ENCODE results near the gene PRSS8.
A peak's percentile ranks its signal among the peaks of the same experiment; 100 is the strongest.
"Not testable (repeated sequence)": the region's sequence is repeated elsewhere in the genome, so short reads cannot be mapped to it uniquely, and the experiment has no call there.

Gene PRSS8

DNA sequence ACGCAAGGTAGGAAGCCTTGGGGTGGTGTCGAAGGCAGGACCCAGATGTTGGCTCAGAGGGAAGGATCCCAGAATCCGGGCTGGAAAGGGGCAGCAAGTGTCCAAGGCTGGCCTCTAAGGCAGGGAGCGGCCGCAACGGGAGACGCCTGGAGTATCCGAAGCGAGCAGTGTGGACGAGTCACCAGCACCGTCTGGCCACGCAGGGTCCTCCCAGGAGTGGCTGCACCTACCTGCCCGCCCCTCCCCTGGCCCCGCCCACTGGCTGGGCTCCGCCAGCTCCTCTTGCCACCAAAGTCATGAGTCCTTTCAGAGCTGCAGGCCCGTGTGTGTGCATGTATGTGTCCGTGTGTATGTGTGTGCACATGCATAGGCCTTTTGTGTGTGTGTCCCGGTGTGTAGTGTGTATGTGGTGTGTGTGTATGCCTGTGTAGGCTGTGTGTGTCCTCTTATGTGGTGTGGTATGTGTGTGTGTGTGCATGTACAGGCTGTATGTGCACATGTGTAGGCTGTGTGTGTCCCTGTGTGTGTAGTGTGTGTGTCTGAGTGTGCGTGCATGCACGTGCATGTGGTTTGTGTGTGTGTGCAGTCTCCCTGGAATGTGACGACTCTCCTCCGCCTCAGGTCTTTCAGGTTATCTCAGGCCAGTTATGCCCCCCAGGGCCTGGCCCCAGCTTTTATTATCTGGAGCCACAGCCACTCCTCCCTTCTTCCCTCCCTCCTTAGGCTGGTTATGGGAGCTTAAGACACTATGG, at the start of gene PRSS8:
PRSS8 (minus strand) TSS at position 193 of the 752 bp plus-strand sequence. CDS start 229 bp downstream, outside the sequence.
- DNase-seq: no peak

DNA sequence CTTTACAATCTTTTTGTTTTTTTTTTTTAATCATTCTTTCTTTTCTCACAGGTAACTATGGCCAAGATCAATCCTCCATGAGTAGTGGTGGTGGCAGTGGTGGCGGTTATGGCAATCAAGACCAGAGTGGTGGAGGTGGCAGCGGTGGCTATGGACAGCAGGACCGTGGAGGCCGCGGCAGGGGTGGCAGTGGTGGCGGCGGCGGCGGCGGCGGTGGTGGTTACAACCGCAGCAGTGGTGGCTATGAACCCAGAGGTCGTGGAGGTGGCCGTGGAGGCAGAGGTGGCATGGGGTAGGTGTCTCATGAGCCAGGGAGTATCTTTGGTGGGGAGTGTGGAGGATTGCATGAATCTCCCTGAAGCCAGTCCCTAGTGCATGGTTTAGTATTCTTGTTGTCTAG, 49.4 kb upstream of the PRSS8 start:
- DNase-seq: no peak

DNA sequence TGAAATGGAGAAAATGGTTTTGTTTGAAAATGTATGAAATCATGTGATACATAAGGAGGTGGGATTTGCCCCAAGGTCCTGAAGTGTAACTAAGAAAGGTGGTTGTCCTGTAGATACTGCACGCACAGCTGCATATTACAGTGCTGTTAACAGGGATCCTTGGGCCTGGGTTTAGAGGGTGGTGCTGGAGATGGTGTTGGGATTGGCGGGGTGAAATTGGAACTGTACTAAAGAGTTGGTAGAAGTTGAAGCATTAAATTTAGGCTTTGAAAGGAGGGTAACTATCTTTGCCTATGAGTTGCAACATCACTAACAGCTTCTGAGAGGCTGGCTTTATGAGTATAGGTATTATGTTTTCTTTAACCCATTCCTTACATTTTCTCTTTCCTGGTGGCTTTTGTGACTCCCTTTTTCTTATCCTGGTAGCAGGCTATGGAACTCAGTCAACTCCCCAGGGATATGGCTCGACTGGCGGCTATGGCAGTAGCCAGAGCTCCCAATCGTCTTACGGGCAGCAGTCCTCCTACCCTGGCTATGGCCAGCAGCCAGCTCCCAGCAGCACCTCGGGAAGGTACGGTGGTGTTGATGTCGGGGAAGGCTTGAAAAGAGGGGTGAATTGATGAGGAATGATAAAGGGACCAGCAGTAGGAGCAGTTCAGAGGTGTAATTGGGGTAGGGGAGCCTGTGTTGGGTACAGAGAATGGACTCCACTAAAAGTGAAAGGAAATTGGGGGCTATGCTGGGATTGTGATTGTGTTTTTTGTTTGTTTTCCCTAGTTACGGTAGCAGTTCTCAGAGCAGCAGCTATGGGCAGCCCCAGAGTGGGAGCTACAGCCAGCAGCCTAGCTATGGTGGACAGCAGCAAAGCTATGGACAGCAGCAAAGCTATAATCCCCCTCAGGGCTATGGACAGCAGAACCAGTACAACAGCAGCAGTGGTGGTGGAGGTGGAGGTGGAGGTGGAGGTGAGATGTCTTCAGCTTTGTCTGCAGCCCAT, 48.2 kb upstream of the PRSS8 start:
- no peak for DNase-seq

DNA sequence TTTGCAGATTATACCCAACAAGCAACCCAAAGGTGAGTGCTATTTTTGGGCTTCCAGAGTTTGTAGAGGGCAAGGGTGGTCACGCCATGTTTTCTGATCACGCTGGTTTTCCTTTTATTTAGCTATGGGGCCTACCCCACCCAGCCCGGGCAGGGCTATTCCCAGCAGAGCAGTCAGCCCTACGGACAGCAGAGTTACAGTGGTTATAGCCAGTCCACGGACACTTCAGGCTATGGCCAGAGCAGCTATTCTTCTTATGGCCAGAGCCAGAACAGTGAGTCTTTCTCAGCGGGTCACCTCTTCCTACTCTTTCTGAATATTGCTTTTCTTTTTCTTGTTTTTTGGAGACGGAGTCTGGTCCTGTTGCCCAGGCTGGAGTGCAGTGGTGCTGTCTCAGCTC, 46.9 kb upstream of the PRSS8 start:
- DNase-seq: no peak

DNA sequence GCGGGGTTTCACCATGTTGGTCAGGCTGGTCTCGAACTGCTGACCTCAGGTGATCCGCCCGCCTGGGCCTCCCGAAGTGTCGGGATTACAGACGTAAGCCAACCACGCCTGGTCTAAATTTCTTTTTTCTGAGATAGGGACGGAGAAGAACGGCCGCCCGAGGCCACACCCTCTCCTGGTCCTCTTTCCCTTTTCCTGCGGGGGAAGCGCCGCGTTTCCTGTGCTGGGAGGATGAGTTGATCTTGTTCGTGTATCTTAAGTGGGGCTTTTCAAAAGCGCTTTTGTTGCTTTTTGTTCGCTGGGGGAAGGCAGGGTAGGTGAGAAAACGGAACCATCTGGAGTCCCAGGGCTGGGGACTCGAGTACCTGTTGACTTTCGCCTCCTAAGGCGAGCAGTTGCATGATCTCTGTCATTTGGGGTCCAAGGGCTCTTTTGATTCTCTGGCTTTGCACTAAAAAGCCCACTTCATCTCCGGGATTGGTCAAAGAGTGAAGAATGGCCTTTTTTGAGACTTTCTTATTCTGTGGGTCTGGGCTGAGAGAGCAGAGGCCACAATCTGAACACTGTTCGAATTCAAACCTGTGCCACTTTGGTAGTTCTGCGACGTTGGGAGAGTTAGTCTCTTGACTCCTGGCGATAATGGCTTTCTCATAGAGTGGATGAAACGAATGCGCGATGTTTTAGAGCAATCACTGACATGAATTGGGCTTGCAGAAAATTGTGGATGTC, 45.7 kb upstream of the PRSS8 start:
- DNase-seq: peak; percentile 71 to 75

DNA sequence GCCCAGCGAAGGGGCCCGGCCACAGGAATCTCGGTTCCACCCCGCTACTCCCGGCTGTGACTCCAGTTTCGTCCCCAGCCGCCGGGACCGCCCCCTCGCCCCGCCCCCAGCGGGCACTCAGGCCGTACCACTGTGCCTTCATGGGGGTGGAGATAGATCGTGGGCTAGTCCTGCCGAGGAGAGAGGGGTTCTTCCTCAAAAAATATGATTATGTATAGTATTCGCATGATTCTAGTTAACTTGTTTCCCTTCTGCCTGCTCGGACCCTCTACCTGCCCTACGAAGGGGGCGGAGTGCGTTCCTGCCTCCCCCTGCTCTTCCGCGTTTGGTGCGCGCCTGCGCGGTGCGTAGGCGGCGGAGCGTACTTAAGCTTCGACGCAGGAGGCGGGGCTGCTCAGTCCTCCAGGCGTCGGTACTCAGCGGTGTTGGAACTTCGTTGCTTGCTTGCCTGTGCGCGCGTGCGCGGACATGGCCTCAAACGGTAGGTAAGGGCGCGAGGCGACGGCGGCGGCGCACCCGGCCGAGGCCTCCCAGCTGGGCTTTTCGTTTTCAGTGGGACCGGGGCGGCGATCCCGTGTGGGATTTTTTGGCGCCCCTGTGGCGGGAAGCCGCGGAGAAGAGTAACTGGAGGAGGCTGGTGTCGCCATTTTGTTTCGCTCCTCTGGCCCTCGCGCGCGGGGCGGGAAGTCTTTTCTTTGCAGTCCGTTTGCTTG, 44.4 kb upstream of the PRSS8 start, which contains the start of gene FUS:
FUS (plus strand) TSS at position 393 of the 713 bp plus-strand sequence; CDS start at position 469, 76 bp downstream.
- DNase-seq: peak; percentile 70 to 93

DNA sequence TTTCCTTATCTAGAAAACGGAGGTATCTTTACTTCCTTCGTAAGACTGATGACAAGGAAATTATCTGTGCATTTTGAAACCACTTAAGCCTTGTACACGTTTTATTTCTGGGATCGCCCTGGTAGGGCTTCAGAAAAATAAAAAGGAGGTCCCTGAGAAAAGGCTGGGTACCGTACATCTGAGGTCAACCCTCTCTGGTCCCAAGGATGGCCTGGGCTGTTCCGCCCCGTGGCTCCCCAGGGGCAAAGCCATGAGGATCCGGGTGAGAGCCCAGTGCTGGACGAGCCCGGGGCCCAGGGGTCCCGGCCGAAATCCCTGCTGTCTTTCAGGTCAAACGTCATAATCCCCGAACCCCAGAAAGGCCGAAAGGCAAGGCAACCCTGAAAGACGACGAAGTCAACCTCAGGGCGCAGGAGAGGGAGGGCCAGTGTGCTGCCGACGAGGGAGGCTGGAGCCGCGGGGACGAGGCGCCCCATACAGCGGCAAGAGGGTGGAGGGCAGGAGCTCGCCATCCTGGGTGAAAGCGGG, 43.8 kb upstream of the PRSS8 start:
- DNase-seq: no peak

DNA sequence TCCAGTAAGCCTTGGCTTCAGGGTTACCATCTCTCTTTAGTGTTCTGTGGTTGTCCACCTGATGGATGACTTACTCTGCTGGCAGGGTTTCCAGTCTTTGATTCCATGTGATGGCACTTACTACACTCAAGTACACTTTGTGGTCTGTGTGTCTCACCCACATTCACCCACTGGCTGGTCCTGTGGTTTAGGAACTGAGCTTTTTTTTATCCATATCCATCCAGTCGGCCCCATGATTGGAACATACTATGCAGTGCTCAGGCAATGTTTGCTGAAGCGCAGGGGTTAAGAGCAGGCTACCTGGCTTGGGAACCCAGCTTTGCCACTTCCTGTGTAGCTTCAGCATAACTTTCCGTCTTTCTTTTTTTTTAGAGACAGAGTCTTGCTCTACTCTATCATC, 41.6 kb upstream of the PRSS8 start:
- peak; percentile 56 to 87 for DNase-seq

DNA sequence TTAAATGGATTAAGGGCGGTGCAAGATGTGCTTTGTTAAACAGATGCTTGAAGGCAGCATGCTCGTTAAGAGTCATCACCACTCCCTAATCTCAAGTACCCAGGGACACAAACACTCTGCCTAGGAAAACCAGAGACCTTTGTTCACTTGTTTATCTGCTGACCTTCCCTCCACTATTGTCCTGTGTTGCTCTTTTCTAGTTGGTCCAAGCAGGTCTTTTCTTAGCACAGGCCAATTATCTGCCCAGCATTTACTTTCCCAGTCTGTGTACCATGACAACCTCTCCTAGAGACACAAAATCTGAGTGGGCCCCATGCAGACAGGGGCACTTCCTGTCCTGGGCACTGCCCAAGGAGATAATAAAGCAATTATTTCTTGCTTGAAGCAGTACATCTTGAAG, 34.5 kb upstream of the PRSS8 start:
- DNase-seq: not testable (repeated sequence)

DNA sequence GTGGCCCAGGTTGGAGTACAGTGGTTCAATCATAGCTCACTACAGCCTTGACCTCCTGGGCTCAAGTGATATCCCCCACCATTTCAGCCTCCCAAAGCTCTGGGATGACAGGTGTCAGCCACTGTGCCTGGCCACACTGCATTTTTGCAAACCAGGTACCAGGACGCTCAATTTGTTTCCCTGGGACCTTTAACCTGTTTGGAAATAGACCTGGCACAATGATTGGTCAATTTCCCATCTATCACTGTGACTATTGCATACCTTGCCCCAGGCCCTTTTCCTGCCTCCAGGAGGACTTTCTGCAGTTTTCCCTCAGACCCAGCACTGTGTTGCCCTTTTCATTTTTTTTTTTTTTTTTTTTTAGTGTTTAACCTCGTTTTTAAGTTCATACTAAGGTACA, 33.3 kb upstream of the PRSS8 start:
- DNase-seq: no peak

DNA sequence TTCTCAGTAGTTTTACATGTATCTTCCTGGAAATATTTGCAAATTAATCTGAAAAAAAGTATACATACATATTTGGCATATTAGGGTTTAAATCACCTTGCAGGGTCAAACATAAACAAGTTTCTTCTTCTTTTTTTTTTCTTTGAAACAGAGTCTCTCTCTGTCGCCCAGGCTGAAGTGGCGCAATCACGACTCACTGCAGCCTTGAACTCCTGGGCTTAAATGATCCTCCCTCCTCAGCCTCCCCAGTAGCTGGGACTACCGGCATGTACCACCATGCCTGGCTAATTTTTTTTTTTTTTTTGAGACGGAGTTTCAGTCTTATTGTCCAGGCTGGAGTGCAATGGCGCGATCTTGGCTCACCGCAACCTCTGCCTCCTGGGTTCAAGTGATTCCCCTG, 31.8 kb upstream of the PRSS8 start:
- DNase-seq: no peak

DNA sequence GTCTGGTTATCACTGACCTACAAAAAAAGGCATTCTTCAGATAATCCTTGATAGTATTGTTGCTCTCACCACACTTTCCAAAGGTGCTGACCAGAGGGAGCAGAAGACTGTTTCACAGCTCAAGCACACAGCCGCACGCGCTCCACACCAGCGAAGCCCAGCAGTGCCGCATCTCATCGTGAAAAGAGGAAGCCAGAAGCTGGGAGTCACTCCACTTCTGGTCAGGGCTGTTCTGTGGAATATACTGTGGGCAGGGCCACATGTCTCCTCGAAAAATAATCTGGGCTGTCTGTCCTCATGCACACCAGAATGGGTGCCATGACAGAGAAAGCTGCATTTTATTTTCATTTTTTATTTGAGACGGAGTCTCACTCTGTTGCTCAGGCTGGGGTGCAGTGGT, 21.6 kb upstream of the PRSS8 start:
- peak; percentile 70 to 72 for DNase-seq

DNA sequence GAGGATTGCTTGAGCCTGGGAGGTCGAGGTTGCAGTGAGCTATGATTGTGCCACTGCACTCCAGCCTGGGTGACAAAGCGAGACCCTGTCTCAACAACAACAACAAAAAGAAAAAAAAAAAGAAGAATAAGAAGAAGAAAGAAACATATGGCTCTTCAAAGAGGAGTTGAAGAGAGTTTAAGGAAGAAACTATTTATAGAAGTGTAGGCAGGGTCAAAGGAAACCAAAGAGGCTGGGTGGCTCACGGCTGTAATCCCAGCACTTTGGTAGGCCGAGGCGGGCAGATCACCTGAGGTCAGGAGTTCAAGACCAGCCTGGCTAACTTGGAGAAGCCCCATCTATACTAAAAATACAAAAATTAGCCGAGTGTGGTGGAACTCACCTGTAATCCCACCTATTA, 15.4 kb upstream of the PRSS8 start:
- DNase-seq: not testable (repeated sequence)

DNA sequence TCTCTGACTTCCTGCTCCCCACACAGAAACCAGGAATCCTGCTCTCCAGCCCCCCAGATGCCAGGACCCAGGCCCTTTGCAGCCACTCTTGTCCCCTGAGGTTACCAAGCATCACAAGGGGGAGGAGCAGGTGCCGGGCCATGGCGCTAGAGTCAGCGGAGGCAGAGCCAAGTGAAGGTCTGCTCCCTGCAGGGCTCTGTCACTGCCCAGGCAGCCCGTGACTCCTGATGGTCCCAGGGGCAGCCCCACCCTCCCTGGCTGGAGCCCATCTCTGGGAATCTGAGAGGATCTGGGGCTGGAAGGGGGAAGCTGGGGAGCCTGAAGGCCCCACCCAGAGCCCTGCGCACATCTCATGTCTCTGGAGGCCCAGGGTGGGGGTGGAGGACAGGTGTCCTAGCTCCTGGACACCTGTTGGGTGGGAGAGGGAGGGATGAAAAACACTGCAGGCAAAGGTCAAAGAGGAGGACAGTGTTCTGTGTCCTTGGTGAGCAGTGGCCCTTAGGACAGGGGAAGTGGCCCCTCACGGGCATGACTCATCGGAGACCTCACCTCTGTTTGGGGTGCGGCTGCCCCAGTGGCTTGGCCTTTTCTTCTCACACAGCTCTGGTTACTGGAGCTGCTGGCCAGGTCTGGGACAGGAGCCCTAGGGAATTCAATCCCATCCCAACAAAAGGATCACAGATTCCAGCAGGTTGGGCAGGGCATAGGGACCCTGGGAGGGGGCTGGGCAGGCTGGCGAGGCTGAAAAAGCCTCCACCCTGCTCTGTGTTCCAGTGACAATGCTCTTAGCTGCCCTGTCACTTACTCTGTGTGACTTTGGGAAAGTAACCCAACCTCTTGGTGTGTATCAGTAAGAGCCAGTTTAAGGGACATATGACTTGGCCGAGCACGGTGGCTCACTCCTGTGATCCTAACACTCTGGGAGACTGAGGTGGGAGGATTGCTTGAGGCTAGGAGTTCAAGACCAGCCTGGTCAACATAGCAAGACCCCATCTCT, 14.7 kb upstream of the PRSS8 start, which contains the start of gene PRSS36:
PRSS36 (minus strand) TSS at position 173 of the 997 bp plus-strand sequence; CDS start at position 142, 31 bp downstream.
- DNase-seq: no peak

DNA sequence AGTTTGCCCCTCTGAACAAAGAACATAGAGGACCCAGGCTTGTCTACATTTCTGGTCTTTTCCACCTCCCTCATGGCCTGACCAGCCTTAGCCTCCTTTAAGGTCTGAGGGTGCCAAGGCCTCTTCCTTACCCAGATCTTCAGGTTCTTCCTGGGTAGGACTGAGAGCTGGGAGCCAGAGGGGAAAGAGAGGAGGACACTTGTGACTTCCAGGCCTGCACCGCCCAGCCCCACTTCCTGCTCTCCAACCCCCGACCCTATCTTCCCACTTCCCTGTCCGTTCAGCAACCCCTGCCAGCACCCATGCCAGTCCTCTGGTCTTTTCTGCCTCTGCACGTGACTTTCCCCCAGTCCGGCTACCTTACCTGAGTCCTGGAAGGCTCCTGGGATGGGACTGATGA, 13.8 kb upstream of the PRSS8 start:
- DNase-seq: no peak

DNA sequence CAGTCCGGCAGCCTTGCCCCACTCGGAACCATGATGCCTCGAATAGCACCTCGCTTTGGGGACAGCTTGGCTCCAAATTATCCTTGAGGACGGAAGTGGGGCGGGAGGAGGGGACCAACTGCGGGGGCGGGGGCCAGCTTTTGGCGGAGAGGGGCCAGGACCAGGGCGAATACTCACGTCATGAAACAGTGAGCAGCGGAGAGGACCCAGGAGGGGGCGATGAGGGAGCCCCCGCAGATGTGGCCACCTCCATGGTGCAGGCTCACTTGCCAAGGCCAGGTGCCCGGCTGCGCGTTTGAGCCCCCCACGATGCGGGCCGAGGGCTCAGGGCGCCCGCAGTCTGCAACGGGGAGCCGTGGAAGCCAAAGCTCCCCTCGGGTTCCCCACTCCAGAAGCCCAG, 13.4 kb upstream of the PRSS8 start:
- DNase-seq: no peak

DNA sequence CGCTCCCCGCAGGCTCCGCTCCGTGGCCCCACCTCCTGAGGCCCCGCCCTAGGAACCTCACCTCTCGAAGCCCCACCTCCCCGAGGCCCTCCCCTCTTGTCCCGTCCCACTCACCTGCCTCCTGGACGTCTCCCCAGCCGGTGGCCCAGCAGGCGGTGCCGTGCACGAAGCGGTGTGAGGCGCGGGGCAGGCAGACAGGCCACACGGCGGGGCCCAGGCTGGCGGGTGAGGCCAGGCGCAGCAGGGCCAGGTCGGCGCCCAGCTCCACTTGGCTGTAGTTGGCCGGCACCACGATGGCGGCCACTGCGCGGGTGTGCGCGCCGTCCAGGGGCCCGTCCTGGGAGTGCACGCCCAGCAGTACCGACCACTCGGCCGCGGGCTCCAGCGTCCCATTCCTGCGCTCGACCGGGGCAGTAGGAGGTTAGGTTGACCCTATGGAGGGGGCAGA, 12.8 kb upstream of the PRSS8 start:
- DNase-seq: no peak

DNA sequence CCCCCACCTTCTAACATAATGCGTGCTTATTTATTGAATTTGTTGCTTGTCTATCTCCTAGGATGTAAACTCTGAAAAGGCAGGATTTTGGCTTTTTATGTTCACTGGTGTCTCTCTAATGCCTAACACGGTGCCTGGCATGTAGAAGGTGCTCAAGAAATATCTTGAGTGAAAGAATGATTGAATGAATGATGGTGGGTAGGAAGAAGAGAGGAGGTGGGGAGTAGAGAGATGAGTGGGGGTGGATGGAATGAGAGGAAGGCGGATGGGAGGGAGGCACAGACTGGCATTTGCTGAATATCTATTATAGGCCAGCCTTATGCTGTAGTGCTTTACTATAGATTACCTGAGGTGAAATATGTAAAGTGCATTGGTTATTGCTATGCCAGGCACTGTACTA, 12.0 kb upstream of the PRSS8 start:
- no peak for DNase-seq

DNA sequence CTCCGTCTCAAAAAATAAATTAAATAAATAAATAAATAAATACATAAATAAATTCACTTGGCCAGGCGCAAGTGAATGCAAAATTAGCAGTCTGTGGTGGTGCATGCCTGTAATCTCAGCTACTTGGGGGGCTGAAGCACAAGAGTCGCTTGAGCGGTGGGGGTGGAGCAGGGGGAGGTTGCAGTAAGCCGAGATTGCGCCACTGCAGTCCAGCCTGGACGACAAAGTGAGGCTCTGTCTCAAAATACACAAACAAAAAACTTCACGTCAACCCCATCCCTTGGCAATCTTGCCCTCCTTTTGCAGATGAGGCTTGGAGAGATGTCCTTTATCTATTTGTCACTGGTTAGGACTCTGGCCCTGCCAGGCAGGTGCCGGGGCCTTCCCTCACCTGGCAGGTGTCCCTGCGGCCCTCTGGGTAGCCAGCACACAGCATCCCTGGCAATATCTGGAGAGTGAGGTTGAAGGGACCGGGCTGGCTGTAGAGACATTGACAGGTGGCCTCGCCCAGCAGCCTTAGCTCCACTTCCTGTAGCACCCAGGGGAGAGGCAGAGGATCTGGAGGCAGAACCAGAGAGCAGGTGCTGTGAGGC, 10.0 kb upstream of the PRSS8 start:
- DNase-seq: no peak

DNA sequence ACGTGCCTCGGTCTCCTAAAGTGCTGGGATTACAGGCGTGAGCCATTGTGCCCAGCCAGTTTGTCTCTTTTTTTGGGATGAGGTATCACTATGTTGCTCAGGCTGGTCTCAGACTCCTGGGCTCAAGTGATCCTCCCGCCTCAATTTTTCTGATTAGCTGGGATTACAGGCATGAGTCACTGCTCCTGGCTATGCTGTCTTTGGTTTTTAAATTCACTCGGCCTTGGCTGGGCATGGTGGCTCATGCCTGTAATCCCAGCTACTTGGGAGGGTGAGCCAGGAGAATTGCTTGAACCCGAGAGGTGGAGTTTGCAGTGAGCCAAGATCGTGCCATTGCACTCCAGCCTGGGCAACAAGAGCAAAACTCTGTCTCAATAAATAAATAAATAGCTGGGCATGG, 8.9 kb upstream of the PRSS8 start:
- not testable (repeated sequence) for DNase-seq

All from inflammatory macrophage treated with lipopolysaccharide for 1 hour (primary cell).